Gastroesophageal sphincter (tissue), 4 donors: Measurements from ENCODE around the gene MED27. TPM values are rescaled to one million over a fixed set of nuclear protein-coding genes. Genes with fewer than 3 reads are reported as not detected.

Source experiments
- ATAC-seq: fragments of 150-250 bp; one replicate; pipeline ENCODE4 v1.9.1; 2016; ENCODE audit warnings: mild to moderate bottlenecking, moderate library complexity
- H3K27ac ChIP-seq, 4 donors: fragments of 200-600 bp; sonication (generic) in 3 of 4; 1 replicate in 3 of 4; 2 replicates in 1 of 4; pipeline ENCODE4 v1.5.1; 2016 to 2019
- H3K27me3 ChIP-seq: fragments of 200-600 bp; sonication (generic); one replicate; pipeline ENCODE4 v1.5.1; 2019
- H3K36me3 ChIP-seq, 2 donors: fragments of 200-600 bp; sonication (generic); one replicate each; pipeline ENCODE4 v1.5.1; 2019; ENCODE audit warnings: control low read depth in 1 of 2
- H3K4me1 ChIP-seq, 3 donors: fragments of 200-600 bp; sonication (generic); 1 replicate in 2 of 3; 2 replicates in 1 of 3; pipeline ENCODE4 v1.5.1; 2016 to 2019; ENCODE audit warnings: control low read depth in 2 of 3
- H3K4me3 ChIP-seq, 2 donors: fragments of 200-600 bp; sonication (generic); one replicate each; pipeline ENCODE4 v1.5.1; 2019; ENCODE audit warnings: mild to moderate bottlenecking in 1 of 2, moderate library complexity in 1 of 2
- H3K9me3 ChIP-seq, 3 donors: fragments of 200-600 bp; sonication (generic); one replicate each; pipeline ENCODE4 v1.5.1; 2017 to 2019; ENCODE audit warnings: control low read depth in 2 of 3
- CTCF ChIP-seq, 4 experiments: fragments of 200-600 bp in 2 of 4; fragments of 450-650 bp in 2 of 4; sonication (generic) in 1 of 4; IDR thresholded peaks; one replicate each; pipeline ENCODE4 v1.5.1; 2017 to 2019; ENCODE audit warnings: antibody characterized with exemption in 4 of 4, mild to moderate bottlenecking in 2 of 4, moderate library complexity in 2 of 4
- EP300 ChIP-seq: sonication (generic); formaldehyde crosslinking; IDR thresholded peaks from one replicate; pipeline ENCODE4 v1.6.1; 2017; ENCODE audit warnings: antibody characterized with exemption, mild to moderate bottlenecking
- POLR2A ChIP-seq, 2 donors: fragments of 450-650 bp; IDR thresholded peaks; one replicate each; pipeline ENCODE4 v1.6.1; 2017; ENCODE audit warnings: antibody characterized with exemption in 2 of 2, mild to moderate bottlenecking in 2 of 2, moderate library complexity in 1 of 2
- POLR2AphosphoS5 ChIP-seq: sonication (generic); formaldehyde crosslinking; IDR thresholded peaks from one replicate; pipeline ENCODE4 v1.6.1; 2017; ENCODE audit warnings: antibody characterized with exemption
- whole genome bisulfite sequencing, 2 donors: methylation state at CpG; one replicate each; pipeline ENCODE4 v1.1.5; 2018; ENCODE audit warnings: low coverage in 1 of 2; 5-methylcytosine and 5-hydroxymethylcytosine counted together
- total RNA-seq, 4 donors: library from RNA; depleted of rRNA; stranded (reverse); fragments of >200 nt; gene quantifications; one replicate each; pipeline ENCODE4 v1.1.0, GENCODE V29; 2016

The MED27 gene
- total RNA-seq, 4 donors from 2014 or later, result 13.2 to 21.0 (median 13.9) TPM

GRCh38 chr9:132077881-132078698, 1.6 kb downstream of the MED27 start:
- ATAC-seq, result no peak
- H3K36me3 ChIP-seq, result peaks cover 0 to 31% of the 10 kb centered on the region in 2 donors
- TF ChIP-seq POLR2AphosphoS5, result no peak
- TF ChIP-seq EP300, result no peak
- TF ChIP-seq CTCF (IDR thresholded peaks at IDR 0.05), result no peak
- no peak for TF ChIP-seq POLR2A (IDR thresholded peaks at IDR 0.05)
- peak overlapping the region; percentile 74 to 82 for H3K4me3 ChIP-seq
- peak overlapping the region in 1 of 4 donors; percentile 37 for H3K27ac ChIP-seq
- H3K4me1 ChIP-seq, result peaks cover 0 to 50% (median 15%) of the 10 kb centered on the region in 3 donors
- no peaks in the 10 kb centered on the region for H3K9me3 ChIP-seq
- peaks cover 3% of the 10 kb centered on the region for H3K27me3 ChIP-seq
- 10 to 36% methylated on average over 8 to 10 of the region's 10 CpGs for WGBS, 2 donors

- H3K4me3 ChIP-seq, result no peak overlapping the region
- no peaks in the 10 kb centered on the region for H3K27me3 ChIP-seq
- H3K4me1 ChIP-seq, result peaks cover 0 to 50% (median 15%) of the 10 kb centered on the region in 3 donors
- WGBS, 2 donors, result 64% methylated on average over 2 of the region's 2 CpGs; no CpG with 5 or more reads in 1 of the 2 donors
- no peak for ATAC-seq
- H3K36me3 ChIP-seq, result peaks cover 0 to 46% of the 10 kb centered on the region in 2 donors
- TF ChIP-seq EP300 (no peak), POLR2AphosphoS5 (no peak), CTCF (IDR thresholded peaks at IDR 0.05) (no peak), POLR2A (IDR thresholded peaks at IDR 0.05) (no peak)
- H3K9me3 ChIP-seq, result no peaks in the 10 kb centered on the region
- H3K27ac ChIP-seq, result no peak overlapping the region
Observed at GRCh38 chr9:132075853-132076252, 3.8 kb downstream of the MED27 start.

GRCh38 chr9:132074736-132075135, 4.9 kb downstream of the MED27 start:
- H3K27me3 ChIP-seq, result no peaks in the 10 kb centered on the region
- no peaks in the 10 kb centered on the region for H3K9me3 ChIP-seq
- no peak for ATAC-seq
- WGBS, 2 donors, result 81 to 88% methylated on average over 2 of the region's 2 CpGs
- H3K36me3 ChIP-seq, result peaks cover 0 to 48% of the 10 kb centered on the region in 2 donors
- H3K27ac ChIP-seq, result no peak overlapping the region
- no peak overlapping the region for H3K4me3 ChIP-seq
- TF ChIP-seq CTCF (IDR thresholded peaks at IDR 0.05), result no peak
- TF ChIP-seq EP300, result no peak
- peaks cover 0 to 54% (median 15%) of the 10 kb centered on the region in 3 donors for H3K4me1 ChIP-seq

- no peak overlapping the region for H3K27ac ChIP-seq
- 92 to 96% methylated on average over 16 of the region's 16 CpGs for WGBS, 2 donors
- no peak overlapping the region for H3K4me3 ChIP-seq
- H3K4me1 ChIP-seq, result peaks cover 0 to 35% (median 0%) of the 10 kb centered on the region in 3 donors
- no peak for TF ChIP-seq POLR2AphosphoS5
- no peak for TF ChIP-seq POLR2A (IDR thresholded peaks at IDR 0.05)
- no peaks in the 10 kb centered on the region for H3K9me3 ChIP-seq
- no peaks in the 10 kb centered on the region for H3K27me3 ChIP-seq
- no peak for ATAC-seq
- peaks cover 0 to 71% of the 10 kb centered on the region in 2 donors for H3K36me3 ChIP-seq
Observed at GRCh38 chr9:132071847-132072507, 7.7 kb downstream of the MED27 start.

GRCh38 chr9:132069046-132069898, 10.4 kb downstream of the MED27 start:
- ATAC-seq, result no peak

More at GRCh38 chr9:132069046-132069898, 10.4 kb downstream of the MED27 start:
- H3K4me3 ChIP-seq, result no peak overlapping the region
- H3K36me3 ChIP-seq, result peaks cover 0 to 67% of the 10 kb centered on the region in 2 donors
- peaks cover 0 to 12% (median 0%) of the 10 kb centered on the region in 3 donors for H3K4me1 ChIP-seq
- no peaks in the 10 kb centered on the region for H3K9me3 ChIP-seq
- no peaks in the 10 kb centered on the region for H3K27me3 ChIP-seq
- no peak overlapping the region for H3K27ac ChIP-seq
- no peak for TF ChIP-seq POLR2AphosphoS5
- TF ChIP-seq CTCF (IDR thresholded peaks at IDR 0.05), result no peak
- no peak for TF ChIP-seq EP300
- no peak for TF ChIP-seq POLR2A (IDR thresholded peaks at IDR 0.05)
- 61 to 76% methylated on average over 4 to 9 of the region's 9 CpGs for whole genome bisulfite sequencing, 2 donors
